ENCODE results near the gene GRAMD1B.

DNA sequence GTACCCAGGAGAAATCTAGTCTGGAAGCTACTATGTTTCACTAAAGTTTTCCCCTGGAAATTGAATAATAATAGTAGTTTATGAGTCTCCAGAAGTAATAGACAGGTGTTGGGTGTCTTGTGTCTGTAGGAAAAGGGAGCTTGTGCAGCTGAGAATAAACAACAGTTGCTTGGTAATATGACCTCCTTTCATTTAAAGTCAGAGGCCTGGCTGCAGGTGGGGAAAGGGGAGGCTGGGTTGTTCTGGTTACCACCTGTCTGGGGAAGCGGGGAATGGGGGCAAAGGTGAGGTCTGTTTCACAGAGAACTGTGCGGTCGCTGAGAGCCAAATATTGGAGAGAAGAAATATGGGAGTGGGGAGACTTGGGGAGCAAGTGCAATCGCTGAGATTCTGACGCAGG is 3.3 kb upstream of the GRAMD1B start:
- TF ChIP-seq CTCF (conservative IDR thresholded peaks at IDR 0.05; ENCODE audit: low read depth, low read length): no peak
- TF ChIP-seq EZH2phosphoT487 (IDR thresholded peaks at IDR 0.05; ENCODE audit: borderline replicate concordance, low read length): no peak
